Renal cortical epithelial cell (primary cell): ENCODE results near the gene STK32B. TPM values are rescaled to one million over a fixed set of nuclear protein-coding genes. Genes with fewer than 3 reads are reported as not detected.
"Not testable (repeated sequence)": the region's sequence is repeated elsewhere in the genome, so short reads cannot be mapped to it uniquely, and the experiment has no call there.

Source experiments
- DNase-seq: peaks from one replicate; pipeline ENCODE4 v3.0.0-alpha.2; 2011; ENCODE audit warnings: low read depth
- total RNA-seq: library from RNA; depleted of rRNA; stranded (reverse); fragments of >200 nt; gene quantifications from 2 replicates; pipeline ENCODE4 v1.2.3, GENCODE V29; 2014

Gene STK32B
- total RNA-seq, 1 donor from 2014 or later, result 13.6 TPM

DNA sequence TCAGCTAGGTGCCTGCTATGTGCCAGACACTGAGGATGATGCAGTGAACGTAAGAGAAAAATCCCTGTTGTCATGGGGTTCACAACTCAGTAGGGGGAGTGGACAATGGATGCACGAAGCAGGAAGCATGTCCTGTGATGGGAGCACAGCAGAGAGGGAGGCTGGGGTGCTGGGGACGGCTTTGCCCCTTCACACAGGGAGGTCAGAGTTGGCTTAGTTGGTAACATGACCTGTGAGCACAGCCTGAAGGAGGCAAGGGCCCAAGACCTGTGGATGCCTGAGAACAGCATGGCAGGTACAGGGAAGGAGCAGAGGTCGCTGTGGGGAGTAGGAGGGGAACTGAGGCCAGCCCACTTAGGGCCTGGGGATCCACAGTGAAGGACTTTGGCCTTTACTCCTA lies 109.4 kb downstream of the STK32B start:
- no peak for DNase-seq

DNA sequence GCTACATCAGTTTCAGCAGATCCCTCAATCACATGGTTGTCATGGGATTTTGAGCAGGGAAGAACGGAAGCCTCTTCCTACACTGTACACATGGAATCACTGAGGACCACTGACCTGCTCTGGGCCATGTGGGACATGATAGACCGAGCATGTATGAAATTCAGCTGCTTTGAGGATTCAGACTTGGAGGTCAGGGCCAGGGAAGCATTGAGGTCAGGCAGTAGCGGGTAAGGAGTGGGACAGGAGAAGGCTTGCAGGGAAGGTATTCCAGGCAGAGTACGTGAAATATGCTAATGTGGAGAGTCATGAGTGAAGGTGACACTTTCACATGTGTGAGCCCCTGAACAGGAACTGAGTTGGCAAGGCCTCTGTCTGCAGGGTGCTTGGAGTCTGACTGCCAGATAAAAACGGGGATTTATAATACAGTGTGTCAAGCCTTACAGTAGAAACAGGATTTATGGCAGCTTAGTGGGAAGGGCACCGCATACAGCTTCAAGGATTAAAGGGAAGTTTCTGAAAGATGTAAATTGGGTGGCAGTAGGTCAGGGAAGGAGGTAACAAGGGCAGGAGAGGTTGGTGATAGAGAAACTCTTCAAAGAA lies 111.7 kb downstream of the STK32B start:
- DNase-seq, result no peak

DNA sequence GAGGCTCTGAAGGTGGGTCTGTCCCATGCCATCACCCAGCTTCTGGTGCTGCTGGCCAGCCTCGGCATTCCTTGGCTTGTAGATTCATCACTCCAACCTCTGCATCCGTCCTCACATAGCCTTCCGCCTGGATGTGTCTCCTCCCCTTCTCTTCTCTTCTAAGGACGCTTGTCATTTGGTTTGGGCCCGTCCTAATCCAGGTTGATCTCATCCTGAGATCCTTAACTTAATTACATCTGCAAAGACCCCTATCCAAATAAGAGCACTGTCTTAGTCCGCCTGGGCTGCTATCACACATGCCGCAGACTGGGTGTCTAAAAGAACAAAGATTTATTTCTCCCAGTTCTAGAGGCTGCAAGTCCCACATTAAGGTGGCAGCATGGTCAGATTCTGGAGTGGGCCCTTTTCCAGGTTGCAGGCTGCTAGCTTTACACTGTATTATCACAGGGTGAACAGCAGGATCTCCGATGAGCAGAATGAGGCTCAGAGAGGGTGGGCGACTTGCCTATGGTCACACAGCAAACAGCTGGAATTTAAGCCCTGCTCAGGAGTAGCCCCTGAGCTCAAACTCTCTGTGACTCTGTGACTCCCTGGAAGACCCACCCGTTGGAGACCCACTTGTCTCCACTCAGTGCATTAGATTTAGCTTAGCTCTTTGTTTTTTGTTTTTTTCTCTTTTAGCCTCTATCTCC lies 113.1 kb downstream of the STK32B start:
- no peak for DNase-seq

- peak; percentile 53 for DNase-seq
These were observed 114.4 kb downstream of the STK32B start for GRCh38 chr4:5165420-5166369.

GRCh38 chr4:5166377-5166776 lies 115.1 kb downstream of the STK32B start:
- no peak for DNase-seq

GRCh38 chr4:5168891-5169290 lies 117.6 kb downstream of the STK32B start:
- no peak for DNase-seq

DNA sequence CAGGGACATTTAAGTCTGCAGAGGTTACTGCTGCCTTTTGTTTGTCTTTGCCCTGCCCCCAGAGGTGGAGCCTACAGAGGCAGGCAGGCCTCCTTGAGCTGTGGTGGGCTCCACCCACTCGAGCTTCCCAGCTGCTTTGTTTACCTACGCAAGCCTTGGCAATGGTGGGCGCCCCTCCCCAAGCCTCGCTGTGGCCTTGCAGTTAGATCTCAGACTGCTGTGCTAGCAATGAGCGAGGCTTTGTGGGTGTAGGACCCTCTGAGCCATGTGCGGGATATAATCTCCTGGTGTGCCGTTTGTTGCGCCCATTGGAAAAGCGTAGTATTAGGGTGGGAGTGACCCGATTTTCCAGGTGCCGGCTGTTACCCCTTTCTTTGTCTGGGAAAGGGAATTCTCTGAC lies 124.6 kb downstream of the STK32B start:
- not testable (repeated sequence) for DNase-seq

DNA sequence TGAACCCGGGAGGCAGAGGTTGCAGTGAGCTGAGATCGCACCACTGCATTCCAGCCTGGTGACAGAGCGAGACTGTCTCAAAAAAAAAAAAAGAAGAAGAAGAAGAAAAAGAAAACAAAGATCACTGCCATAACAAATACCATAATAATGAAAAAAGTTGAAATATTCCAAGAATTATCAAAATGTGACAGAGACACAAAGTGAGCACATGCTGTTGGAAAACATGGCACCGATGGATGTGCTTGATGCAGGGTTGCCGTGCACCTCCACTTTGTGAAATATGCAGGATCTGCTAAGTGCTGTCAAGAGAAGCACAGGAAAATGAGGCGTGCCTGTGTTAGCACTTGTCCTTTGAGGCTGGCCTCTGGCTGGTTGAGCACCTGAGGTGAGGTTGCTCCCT lies 133.3 kb downstream of the STK32B start:
- no peak for DNase-seq

DNA sequence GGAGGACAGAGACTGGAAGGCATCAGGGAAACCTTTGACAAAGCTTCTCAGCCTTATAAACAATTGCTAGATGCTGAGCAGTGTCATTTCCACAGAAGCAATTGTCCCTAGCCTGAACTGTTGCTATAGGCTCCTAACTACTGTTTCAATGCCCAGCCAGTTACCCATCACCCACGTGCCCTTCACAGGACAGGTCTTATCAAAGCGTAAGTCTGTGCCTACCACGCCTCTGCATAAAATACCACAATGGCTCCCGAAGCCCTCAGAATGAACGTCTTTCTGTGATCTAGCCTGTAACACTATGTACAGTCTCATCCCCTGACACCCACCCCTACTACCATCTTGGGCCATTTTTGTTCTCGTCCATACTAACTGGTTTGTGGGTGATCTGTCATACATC lies 134.3 kb downstream of the STK32B start:
- no peak for DNase-seq

GRCh38 chr4:5186271-5187064 lies 135.2 kb downstream of the STK32B start:
- DNase-seq, result no peak

- DNase-seq, result no peak
These were observed 136.8 kb downstream of the STK32B start for GRCh38 chr4:5188130-5188529.

- DNase-seq, result no peak
These were observed 140.6 kb downstream of the STK32B start for GRCh38 chr4:5191831-5192230.

DNA sequence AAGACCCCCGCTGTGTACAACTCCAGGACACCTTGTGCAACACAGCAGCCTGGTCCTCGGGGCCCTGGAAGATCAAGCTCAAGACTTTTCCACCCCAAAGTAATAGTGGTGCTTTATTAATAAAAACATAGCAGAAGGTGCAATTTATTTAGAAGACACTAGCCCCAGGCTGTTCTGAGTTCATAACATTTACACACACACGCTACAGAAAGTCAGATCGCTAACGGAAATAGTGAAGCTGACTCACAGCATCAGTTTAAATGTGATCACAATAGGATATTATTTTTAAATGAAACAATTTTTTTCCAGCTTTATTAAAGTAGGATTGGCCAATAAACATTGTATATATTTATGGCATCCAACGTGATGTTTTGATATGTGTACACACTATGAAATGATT lies 141.0 kb downstream of the STK32B start:
- no peak for DNase-seq

DNA sequence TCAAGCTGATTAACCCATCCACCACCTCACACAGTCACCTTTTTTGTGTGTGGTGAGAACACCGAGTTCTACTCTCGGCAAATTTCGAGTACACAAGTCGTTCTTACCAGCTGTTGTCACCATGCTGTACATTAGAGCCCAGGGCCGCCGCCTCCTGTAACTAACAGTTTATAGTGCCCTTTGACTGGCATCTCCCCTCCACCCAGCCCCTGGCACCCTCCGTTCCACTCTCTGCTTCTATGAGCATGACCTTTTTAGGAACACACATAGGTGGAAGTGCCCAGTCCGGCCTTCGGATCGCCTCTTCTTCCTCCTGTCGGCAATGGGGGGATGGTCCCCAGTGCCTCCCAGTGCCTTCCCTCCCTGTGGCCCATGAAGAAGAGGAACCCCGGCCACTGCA lies 141.4 kb downstream of the STK32B start:
- DNase-seq, result no peak

GRCh38 chr4:5198656-5199541 lies 147.6 kb downstream of the STK32B start:
- peak; percentile 2 for DNase-seq

DNA sequence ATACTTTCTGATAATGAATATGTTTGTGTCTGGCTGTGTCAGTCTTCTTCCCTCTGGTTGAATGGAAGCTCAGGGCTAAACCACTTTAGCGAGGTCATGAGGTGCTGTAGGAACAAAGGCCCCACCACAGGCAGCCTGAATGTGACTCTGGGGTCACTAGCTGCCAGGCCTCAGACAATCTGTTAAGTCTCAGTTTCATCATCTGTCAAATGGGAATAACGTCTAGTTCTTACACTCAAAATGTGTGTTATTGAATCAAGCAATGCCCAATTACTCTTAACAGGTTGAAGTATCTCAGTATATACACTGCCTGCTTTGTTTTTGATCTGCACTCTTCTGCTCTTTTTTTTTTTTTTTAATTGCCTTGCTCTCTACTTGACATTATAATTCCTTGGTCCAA lies 148.6 kb downstream of the STK32B start:
- no peak for DNase-seq

DNA sequence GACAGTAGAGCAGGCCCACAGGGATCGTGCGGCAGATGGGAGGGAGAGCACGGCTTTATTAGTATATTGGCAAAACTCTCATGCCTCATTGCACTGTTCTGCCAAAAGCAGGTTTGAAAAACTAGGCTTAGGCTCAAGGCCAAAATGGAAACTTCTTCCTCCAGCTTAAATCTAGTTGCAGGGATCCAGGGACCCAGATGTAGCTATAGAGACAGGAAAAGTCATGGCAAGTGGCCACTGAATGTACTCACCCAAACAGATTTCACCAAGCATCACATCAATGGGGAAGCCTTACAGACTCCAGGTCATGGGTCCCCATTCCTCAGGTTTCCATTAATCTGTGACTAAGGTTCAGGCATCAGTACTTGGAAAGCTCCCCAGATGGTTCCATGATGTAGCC lies 149.2 kb downstream of the STK32B start:
- DNase-seq, result no peak

GRCh38 chr4:5203309-5203992 lies 152.2 kb downstream of the STK32B start:
- DNase-seq, result no peak

- no peak for DNase-seq
These were observed 152.7 kb downstream of the STK32B start for GRCh38 chr4:5203993-5204310.

DNA sequence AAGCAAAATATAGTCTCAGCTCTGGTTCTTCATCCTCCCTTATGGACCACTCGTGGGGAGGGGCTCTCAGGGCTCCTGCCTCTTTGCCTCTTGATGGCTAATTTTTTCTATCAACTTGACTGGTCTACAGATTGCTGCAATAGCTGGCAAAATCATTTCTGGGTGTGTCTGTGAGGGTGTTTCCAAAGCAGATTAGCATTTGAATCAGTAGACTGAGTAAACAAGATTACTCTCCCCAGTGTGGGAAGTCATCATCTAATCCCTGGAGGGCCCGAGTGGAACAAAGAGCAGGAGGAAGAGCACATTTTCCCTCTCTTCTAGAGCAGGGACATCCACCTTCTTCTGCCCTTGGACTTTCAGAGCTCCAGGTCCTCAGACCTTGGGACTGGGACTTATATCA lies 153.5 kb downstream of the STK32B start:
- DNase-seq, result no peak
